D721Med (cell line): ENCODE results near the gene MGLL.

Experiments used
- DNase-seq: peaks from one replicate; pipeline ENCODE4 v3.0.0; 2011; ENCODE audit warnings: low spot score; ENCODE audit not compliant: insufficient read length
- FAIRE-seq: peaks from 2 replicates; lab custom pipeline; 2011; peaks lifted over from hg19 to GRCh38; lab: Jason Lieb, UNC
- TF ChIP-seq, protein P1 (sequence below): IDR thresholded peaks from 2 replicates; pipeline ENCODE4 v1.5.1; 2012; ENCODE audit warnings: mild to moderate bottlenecking, control low read depth; ENCODE audit not compliant: insufficient read depth; ENCODE audit errors: missing control alignments

Gene MGLL

DNA sequence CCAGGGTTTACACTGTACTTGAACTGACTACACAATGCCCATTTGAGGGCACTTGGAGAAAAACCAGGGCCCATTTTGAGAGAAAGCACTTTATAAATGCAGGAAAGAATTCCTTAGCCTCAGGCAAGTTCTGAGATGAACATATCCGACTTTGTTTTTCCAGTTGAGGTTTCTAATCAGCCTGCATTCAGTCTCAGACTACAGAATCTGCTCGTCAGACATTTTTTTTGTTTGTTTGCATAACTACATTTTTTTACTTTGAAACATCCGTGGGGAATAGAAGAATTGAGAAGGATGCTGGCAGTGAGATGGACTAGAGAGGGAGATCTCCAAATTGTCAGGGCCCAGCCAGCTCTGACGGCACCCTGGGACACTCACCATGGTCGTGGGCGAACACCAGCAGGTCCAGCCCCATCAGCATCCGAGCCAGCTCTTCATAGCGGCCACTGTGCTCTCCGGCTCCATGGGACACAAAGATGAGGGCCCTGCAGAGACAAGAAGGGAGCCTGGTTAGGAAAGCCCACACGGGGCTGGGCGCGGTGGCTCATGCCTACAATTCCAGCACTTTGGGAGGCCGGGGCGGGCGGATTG, 40.8 kb downstream of the MGLL start:
- no peak for FAIRE-seq

DNA sequence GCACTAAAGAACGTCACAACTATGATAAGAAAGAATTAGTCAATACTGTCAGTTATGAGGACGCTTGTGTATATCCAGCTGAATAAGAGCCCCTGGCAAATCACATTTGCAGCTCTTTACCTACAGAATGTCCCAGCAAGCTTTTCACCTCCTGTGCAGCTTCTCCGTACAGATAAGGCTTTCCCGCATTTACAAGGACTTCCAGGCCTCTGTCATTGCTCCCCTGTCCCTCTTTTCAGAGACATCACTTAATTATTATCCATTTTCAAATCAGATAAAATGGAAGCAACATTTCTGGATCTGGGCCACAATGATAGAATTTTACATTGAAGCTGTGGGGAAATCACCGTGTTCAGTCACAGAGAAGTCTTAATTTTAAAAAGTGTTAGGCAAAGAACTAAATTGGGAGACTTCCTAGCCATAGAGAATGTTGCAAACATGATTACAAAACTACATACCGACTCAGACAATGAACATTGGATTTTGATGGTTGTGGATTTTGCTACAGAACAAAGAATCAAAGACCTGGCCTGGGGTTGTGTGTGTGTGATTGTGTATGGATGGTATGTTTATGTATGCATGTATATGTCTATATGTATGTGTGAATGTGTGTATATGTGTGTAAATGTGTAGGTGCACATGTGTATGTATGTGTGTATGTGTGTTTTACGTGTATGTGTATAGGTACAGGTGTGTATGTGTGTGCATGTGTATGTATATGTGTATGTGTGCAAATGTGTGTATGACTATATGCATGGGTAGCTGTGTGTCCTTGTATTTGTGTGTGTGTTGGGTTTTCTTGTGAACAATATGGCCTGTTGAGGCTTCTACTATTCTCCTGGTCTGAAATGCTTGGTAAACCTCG, 41.5 kb downstream of the MGLL start:
- no peak for DNase-seq
- TF ChIP-seq, protein P1, sequence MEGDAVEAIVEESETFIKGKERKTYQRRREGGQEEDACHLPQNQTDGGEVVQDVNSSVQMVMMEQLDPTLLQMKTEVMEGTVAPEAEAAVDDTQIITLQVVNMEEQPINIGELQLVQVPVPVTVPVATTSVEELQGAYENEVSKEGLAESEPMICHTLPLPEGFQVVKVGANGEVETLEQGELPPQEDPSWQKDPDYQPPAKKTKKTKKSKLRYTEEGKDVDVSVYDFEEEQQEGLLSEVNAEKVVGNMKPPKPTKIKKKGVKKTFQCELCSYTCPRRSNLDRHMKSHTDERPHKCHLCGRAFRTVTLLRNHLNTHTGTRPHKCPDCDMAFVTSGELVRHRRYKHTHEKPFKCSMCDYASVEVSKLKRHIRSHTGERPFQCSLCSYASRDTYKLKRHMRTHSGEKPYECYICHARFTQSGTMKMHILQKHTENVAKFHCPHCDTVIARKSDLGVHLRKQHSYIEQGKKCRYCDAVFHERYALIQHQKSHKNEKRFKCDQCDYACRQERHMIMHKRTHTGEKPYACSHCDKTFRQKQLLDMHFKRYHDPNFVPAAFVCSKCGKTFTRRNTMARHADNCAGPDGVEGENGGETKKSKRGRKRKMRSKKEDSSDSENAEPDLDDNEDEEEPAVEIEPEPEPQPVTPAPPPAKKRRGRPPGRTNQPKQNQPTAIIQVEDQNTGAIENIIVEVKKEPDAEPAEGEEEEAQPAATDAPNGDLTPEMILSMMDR, result no peak
- FAIRE-seq, result no peak

More for the DNA sequence above, 40.8 kb downstream of the MGLL start:
- TF ChIP-seq, protein P1, result no peak
- DNase-seq, result no peak

DNA sequence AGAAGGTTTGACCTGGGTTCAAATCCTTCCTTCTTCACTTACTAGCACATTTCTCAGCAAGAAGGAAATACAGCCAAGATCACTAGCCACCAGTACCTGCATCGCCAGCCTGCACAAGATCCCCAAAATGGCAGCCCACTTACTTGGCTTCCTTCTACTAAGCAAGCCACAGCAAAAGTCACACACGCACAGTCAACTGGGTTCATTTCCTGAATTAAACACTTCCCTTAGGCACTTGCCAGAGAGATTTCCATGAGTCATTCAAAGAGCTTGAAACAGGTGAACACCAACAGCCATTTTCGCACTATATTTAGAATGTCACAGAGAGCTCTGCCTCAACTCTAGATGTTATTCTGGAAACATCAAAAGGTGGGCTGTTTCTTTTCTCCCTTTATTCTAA, 42.6 kb downstream of the MGLL start:
- no peak for FAIRE-seq
- TF ChIP-seq, protein P1, result no peak
- DNase-seq, result no peak

DNA sequence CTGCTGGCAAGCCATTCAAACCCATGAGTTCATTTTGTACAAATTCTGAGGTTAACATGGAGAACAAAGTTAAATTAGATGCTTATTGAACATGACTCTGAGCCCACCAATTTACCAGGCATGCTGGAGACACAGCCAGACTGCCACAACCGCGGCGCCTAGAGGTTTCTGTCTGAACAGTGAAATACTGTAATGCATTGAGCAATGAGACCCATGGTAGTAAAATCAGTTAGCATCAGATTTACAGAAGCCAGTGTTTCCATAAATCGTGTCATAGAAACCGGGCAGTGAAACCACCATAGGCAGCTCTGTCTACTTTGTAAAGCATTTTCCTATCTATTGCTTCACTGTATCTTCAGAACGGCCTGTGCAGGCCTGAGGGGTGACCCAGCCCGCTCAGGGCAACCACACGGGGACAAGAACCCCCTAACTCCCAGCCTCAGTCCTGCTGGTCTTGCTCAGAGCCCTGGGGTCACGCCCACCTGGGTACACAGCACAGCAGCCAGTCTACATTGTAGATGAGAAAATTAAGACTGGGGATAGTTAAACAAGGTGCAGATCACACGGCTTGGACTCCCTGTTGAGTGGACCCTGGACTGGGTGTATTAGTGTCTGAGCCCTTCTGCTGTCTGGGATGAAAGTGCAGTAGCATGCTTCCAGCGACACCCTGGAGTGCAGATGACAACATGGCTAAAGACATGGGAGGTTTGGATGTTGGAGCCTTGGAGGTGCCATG, 44.2 kb downstream of the MGLL start:
- TF ChIP-seq, protein P1, result no peak
- DNase-seq, result no peak
- no peak for FAIRE-seq

DNA sequence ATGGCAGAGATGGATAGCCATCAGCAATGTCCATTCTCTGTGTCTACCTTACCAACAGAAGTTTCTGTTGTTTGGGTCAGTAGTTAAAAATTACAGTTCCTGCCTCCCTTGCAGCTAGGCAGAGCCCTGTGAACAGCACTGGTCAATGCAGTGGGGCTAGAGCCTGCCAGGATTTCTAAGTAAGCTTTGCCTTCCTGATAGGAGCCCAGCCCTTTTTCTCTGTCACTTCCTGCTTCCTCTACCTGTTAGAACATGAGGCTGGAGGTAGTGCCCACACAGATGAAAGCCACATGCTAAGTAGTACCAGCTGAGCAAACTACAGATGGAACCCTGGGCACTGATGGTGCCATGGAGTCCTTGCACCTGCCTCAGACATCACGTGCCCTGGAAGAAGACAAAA, 45.0 kb downstream of the MGLL start:
- TF ChIP-seq, protein P1, result no peak
- FAIRE-seq, result no peak
- DNase-seq, result no peak

DNA sequence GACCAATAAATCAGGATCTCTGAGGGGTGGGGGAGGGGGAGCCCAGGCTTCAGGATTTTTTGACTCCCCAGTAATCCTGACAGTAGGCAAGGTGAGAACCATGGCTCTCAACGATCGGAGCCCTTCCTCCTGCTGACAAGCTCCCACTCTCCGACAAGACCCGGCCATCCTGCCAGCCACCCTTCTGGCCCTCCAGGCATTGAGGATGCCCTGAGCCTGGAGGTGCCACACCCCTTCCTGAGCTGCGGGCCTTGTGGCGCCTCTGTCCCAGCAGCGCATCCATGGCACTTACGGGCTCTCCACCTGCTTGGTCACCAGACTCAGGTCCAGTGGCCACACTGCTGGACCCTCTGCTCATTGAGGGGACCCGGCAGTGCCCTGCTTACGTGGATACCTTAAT, 46.0 kb downstream of the MGLL start:
- FAIRE-seq (no peak), DNase-seq (no peak)
- TF ChIP-seq, protein P1, result no peak
